Measurements from ENCODE around the gene BTK. TPM values are rescaled to one million over a fixed set of nuclear protein-coding genes. Genes with fewer than 3 reads are reported as not detected.

Gene BTK
- not detected in 2 replicates for total RNA-seq

GRCh38 chrX:101385795-101386541 lies at the start of gene BTK:
Gene BTK, minus strand, starts transcription at chrX:101386191. Its CDS starts 10,907 bp downstream, at chrX:101375284.

GRCh38 chrX:101407748-101408531 lies 21.9 kb upstream of the BTK start, which contains the start of the genes GLA and HNRNPH2:
Gene GLA, minus strand, starts transcription at chrX:101407925. Its CDS starts 22 bp downstream, at chrX:101407903.
Gene HNRNPH2, plus strand, starts transcription at chrX:101408222. Its CDS starts 3,767 bp downstream, at chrX:101411989.

GRCh38 chrX:101390664-101391525 lies 4.9 kb upstream of the BTK start, which contains the start of gene RPL36A:
Gene RPL36A, plus strand, starts transcription at chrX:101391011. Its CDS starts 33 bp downstream, at chrX:101391044.

GRCh38 chrX:101348452-101349192 lies 37.4 kb downstream of the BTK start, which contains the start of gene TIMM8A:
Gene TIMM8A, minus strand, starts transcription at chrX:101348742. Its CDS starts 78 bp downstream, at chrX:101348664.

Other genes starting within 250 kb of the BTK start
- 0.15 and 0.47 TPM in 2 replicates for gene DRP2, start 166.4 kb downstream of the BTK start, total RNA-seq
- 1.00 and 1.1 TPM in 2 replicates for gene TAF7L, start 94.9 kb downstream of the BTK start, total RNA-seq
- 7.2 and 10.3 TPM in 2 replicates for gene TIMM8A, start 37.4 kb downstream of the BTK start, total RNA-seq
- gene RPL36A, start 4.8 kb upstream of the BTK start, total RNA-seq, result 1,983 and 2,269 TPM in 2 replicates
- gene GLA, start 21.7 kb upstream of the BTK start, total RNA-seq, result 40.5 and 45.6 TPM in 2 replicates
- 48.9 and 56.4 TPM in 2 replicates for gene HNRNPH2, start 22.0 kb upstream of the BTK start, total RNA-seq
- 3.4 and 4.5 TPM in 2 replicates for gene ARMCX4, start 99.3 kb upstream of the BTK start, total RNA-seq
- 21.7 and 23.5 TPM in 2 replicates for gene ARMCX1, start 164.4 kb upstream of the BTK start, total RNA-seq
- 39.2 and 46.3 TPM in 2 replicates for gene ARMCX6, start 231.8 kb upstream of the BTK start, total RNA-seq
- 38.7 and 42.1 TPM in 2 replicates for gene ARMCX3, start 237.0 kb upstream of the BTK start, total RNA-seq